WERI-Rb-1 (cell line): Measurements from ENCODE around the gene EHD1.

Experiments
- DNase-seq: peaks from one replicate; pipeline ENCODE4 v3.0.0-alpha.2; 2020
- H3K27ac ChIP-seq: fragments of 250-450 bp; sonication (Bioruptor Pico); 2 replicates; pipeline ENCODE4 v1.5.1; 2020; ENCODE audit warnings: mild to moderate bottlenecking, moderate library complexity
- H3K27me3 ChIP-seq: fragments of 250-450 bp; sonication (Bioruptor Pico); 2 replicates; pipeline ENCODE4 v1.5.1; 2021; ENCODE audit warnings: mild to moderate bottlenecking, low read depth, moderate library complexity; ENCODE audit not compliant: insufficient read depth, severe bottlenecking
- H3K36me3 ChIP-seq: fragments of 250-450 bp; sonication (Bioruptor Pico); 2 replicates; pipeline ENCODE4 v1.5.1; 2020; ENCODE audit warnings: mild to moderate bottlenecking, moderate library complexity
- H3K4me3 ChIP-seq: 2 replicates; pipeline ENCODE4 v1.5.1; 2011; ENCODE audit warnings: low read depth, mild to moderate bottlenecking, control low read depth, low read length
- H3K9me3 ChIP-seq: fragments of 250-450 bp; sonication (Bioruptor Pico); 2 replicates; pipeline ENCODE4 v1.5.1; 2021; ENCODE audit warnings: mild to moderate bottlenecking, moderate library complexity; ENCODE audit not compliant: severe bottlenecking
- CTCF ChIP-seq: IDR thresholded peaks from 2 replicates; pipeline ENCODE4 v1.5.1; 2011; ENCODE audit warnings: low read depth, mild to moderate bottlenecking, control low read depth, inconsistent platforms, low read length

EHD1 gene

GRCh38 chr11:64836448-64837072 is 41.9 kb downstream of the EHD1 start:
- no peak for DNase-seq
- Histone ChIP-seq H3K36me3 (peaks cover 49% of the 10 kb centered on the region), H3K4me3 (no peak overlapping the region), H3K27me3 (no peaks in the 10 kb centered on the region), H3K27ac (no peak overlapping the region), H3K9me3 (no peaks in the 10 kb centered on the region)
- no peak for TF ChIP-seq CTCF

- DNase-seq = no peak
- no peak for TF ChIP-seq CTCF
- Histone ChIP-seq H3K4me3 (no peak overlapping the region), H3K27me3 (no peaks in the 10 kb centered on the region), H3K9me3 (no peaks in the 10 kb centered on the region), H3K36me3 (peaks cover 49% of the 10 kb centered on the region), H3K27ac (no peak overlapping the region)
Measured at GRCh38 chr11:64835616-64836447, 42.6 kb downstream of the EHD1 start.

GRCh38 chr11:64834723-64835615 is 43.5 kb downstream of the EHD1 start:
- no peak for DNase-seq
- no peak overlapping the region for H3K4me3 ChIP-seq
- no peaks in the 10 kb centered on the region for H3K27me3 ChIP-seq
- H3K27ac ChIP-seq = no peak overlapping the region
- no peak for TF ChIP-seq CTCF
- no peaks in the 10 kb centered on the region for H3K9me3 ChIP-seq
- peaks cover 51% of the 10 kb centered on the region for H3K36me3 ChIP-seq

GRCh38 chr11:64834031-64834722 is 44.2 kb downstream of the EHD1 start:
- H3K27ac ChIP-seq = no peak overlapping the region
- H3K9me3 ChIP-seq = no peaks in the 10 kb centered on the region
- no peak overlapping the region for H3K4me3 ChIP-seq
- H3K27me3 ChIP-seq = no peaks in the 10 kb centered on the region
- peaks cover 48% of the 10 kb centered on the region for H3K36me3 ChIP-seq
- no peak for DNase-seq
- no peak for TF ChIP-seq CTCF

GRCh38 chr11:64833509-64833908 is 44.9 kb downstream of the EHD1 start:
- Histone ChIP-seq H3K36me3 (peaks cover 47% of the 10 kb centered on the region), H3K27ac (no peak overlapping the region), H3K4me3 (no peak overlapping the region), H3K27me3 (no peaks in the 10 kb centered on the region), H3K9me3 (no peaks in the 10 kb centered on the region)
- DNase-seq = no peak
- no peak for TF ChIP-seq CTCF
